Uterine smooth muscle cell (primary cell): Measurements from ENCODE around the gene TAF11L12. TPM values are rescaled to one million over a fixed set of nuclear protein-coding genes. Genes with fewer than 3 reads are reported as not detected.

Experiments
- total RNA-seq: library from RNA; depleted of rRNA; stranded (reverse); fragments of >200 nt; gene quantifications from 2 replicates; pipeline ENCODE4 v1.2.3, GENCODE V29; 2014

TAF11L12 gene
- not detected in 2 replicates for total RNA-seq

DNA sequence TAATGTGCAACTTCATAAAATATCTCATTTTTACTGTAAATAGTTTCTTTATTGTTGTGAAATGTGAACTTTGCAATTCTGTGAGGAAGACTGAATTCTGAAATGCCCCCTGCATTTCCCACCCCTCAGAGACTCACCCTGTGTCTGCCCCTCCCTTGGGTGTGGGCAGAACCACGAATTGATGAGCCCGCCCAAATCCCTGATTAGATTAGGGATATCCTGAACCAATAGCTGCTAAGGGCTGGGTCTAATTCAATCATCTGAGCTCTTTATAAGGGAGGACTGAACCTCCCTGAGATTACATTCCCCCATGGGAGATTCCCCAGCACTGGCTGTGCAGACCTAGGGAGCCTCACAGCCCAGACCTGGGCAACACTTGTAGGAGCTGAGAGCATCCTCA lies at the start of gene TAF11L12:
TSS of gene TAF11L12 (plus strand) at position 301 of the 400 bp plus-strand sequence.

DNA sequence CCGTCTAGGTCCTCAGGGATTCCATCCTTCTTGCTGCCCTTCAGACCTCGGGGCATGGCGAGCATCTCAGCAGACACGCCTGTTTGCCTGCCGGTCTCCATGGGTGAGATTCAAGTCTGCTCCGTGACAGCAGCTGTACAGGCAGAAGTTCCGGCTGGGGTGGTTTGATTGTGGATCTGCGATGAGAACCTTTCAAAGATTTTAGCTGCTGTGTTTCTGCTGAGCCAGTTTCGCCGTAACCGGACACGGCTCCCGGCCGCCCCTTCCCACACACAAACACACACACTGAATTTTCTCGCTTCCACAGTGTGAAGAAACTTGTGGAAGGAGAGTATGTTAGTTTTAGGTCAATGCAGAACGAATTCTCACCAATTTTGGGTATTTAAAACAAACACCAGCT lies 24.5 kb upstream of the TAF11L12 start, which contains the start of gene TAF11L7:
TSS of gene TAF11L7 (minus strand) at position 101 of the 400 bp plus-strand sequence.

DNA sequence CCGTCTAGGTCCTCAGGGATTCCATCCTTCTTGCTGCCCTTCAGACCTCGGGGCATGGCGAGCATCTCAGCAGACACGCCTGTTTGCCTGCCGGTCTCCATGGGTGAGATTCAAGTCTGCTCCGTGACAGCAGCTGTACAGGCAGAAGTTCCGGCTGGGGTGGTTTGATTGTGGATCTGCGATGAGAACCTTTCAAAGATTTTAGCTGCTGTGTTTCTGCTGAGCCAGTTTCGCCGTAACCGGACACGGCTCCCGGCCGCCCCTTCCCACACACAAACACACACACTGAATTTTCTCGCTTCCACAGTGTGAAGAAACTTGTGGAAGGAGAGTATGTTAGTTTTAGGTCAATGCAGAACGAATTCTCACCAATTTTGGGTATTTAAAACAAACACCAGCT lies 19.3 kb upstream of the TAF11L12 start, which contains the start of gene TAF11L8:
TSS of gene TAF11L8 (minus strand) at position 101 of the 400 bp plus-strand sequence.

DNA sequence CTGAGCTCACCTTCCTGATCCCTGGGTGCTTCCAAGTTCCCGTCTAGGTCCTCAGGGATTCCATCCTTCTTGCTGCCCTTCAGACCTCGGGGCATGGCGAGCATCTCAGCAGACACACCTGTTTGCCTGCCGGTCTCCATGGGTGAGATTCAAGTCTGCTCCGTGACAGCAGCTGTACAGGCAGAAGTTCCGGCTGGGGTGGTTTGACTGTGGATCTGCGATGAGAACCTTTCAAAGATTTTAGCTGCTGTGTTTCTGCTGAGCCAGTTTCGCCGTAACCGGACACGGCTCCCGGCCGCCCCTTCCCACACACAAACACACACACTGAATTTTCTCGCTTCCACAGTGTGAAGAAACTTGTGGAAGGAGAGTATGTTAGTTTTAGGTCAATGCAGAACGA lies 15.9 kb upstream of the TAF11L12 start, which contains the start of gene TAF11L9:
TSS of gene TAF11L9 (minus strand) at position 140 of the 400 bp plus-strand sequence.

DNA sequence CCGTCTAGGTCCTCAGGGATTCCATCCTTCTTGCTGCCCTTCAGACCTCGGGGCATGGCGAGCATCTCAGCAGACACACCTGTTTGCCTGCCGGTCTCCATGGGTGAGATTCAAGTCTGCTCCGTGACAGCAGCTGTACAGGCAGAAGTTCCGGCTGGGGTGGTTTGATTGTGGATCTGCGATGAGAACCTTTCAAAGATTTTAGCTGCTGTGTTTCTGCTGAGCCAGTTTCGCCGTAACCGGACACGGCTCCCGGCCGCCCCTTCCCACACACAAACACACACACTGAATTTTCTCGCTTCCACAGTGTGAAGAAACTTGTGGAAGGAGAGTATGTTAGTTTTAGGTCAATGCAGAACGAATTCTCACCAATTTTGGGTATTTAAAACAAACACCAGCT lies 12.5 kb upstream of the TAF11L12 start, which contains the start of gene TAF11L10:
TSS of gene TAF11L10 (minus strand) at position 101 of the 400 bp plus-strand sequence.

DNA sequence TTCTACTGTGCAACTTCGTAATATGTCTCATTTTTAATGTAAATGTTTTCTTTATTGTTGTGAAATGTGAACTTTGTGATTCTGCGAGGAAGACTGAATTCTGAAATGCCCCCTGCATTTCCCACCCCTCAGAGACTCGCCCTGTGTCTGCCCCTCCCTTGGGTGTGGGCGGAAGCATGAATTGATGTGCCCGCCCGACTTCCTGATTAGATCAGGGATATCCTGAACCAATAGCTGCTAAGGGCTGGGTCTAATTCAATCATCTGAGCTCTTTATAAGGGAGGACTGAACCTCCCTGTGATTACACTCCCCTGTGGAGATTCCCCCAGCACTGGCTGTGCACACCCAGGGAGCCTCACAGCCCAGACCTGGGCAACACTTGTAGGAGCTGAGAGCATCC lies 6.3 kb upstream of the TAF11L12 start, which contains the start of gene TAF11L11:
TSS of gene TAF11L11 (plus strand) at position 304 of the 400 bp plus-strand sequence.

DNA sequence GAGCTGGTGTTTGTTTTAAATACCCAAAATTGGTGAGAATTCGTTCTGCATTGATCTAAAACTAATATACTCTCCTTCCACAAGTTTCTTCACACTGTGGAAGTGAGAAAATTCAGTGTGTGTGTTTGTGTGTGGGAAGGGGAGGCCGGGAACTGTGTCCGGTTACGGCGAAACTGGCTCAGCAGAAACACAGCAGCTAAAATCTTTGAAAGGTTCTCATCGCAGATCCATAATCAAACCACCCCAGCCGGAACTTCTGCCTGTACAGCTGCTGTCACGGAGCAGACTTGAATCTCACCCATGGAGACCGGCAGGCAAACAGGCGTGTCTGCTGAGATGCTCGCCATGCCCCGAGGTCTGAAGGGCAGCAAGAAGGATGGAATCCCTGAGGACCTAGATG lies 21.6 kb downstream of the TAF11L12 start, which contains the start of gene TAF11L13:
TSS of gene TAF11L13 (plus strand) at position 301 of the 400 bp plus-strand sequence.

DNA sequence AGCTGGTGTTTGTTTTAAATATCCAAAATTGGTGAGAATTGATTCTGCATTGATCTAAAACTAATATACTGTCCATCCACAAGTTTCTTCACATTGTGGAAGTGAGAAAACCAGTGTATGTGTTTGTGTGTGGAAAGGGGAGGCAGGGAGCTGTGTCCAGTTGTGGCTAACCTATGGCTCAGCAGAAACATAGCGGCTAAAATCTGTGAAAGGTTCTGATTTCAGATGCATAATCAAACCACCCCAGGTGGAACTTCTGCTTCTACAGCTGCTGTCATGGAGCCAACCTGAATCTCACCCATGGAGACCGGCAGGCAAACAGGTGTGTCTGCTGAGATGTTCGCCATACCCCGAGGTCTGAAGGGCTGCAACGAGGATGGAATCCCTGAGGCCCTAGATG lies 24.0 kb downstream of the TAF11L12 start, which contains the start of gene TAF11L14:
TSS of gene TAF11L14 (plus strand) at position 301 of the 400 bp plus-strand sequence.

Other genes with a start within 250 kb of the TAF11L12 start
- gene TAF11L2, start 112.2 kb upstream of the TAF11L12 start, total RNA-seq: not detected in 2 replicates
- gene TAF11L3, start 92.0 kb upstream of the TAF11L12 start, total RNA-seq: not detected in 2 replicates
- gene TAF11L4, start 88.6 kb upstream of the TAF11L12 start, total RNA-seq: not detected in 2 replicates
- not detected in 2 replicates for gene TAF11L5, start 85.2 kb upstream of the TAF11L12 start, total RNA-seq
- not detected in 2 replicates for gene TAF11L6, start 81.7 kb upstream of the TAF11L12 start, total RNA-seq
- not detected in 2 replicates for gene TAF11L7, start 24.6 kb upstream of the TAF11L12 start, total RNA-seq
- not detected in 2 replicates for gene TAF11L8, start 19.4 kb upstream of the TAF11L12 start, total RNA-seq
- not detected in 2 replicates for gene TAF11L9, start 16.0 kb upstream of the TAF11L12 start, total RNA-seq
- not detected in 2 replicates for gene TAF11L10, start 12.6 kb upstream of the TAF11L12 start, total RNA-seq
- gene TAF11L11, start 6.2 kb upstream of the TAF11L12 start, total RNA-seq: not detected in 2 replicates
- gene TAF11L13, start 21.7 kb downstream of the TAF11L12 start, total RNA-seq: not detected in 2 replicates
- gene TAF11L14, start 24.1 kb downstream of the TAF11L12 start, total RNA-seq: not detected in 2 replicates